ENCODE results near the gene SLC16A2.

Gene SLC16A2

GRCh38 chrX:74534569-74535038 is 113.3 kb downstream of the SLC16A2 start:
- no peak for TF ChIP-seq CTCF (IDR thresholded peaks at IDR 0.05)
- H3K4me3 ChIP-seq: no peak overlapping the region
- DNase-seq (ENCODE audit: low spot score): no peak
- peak overlapping the region in 1 of 2 donors; percentile 95 for H3K27ac ChIP-seq

GRCh38 chrX:74535086-74535407 is 113.8 kb downstream of the SLC16A2 start:
- Histone ChIP-seq H3K4me3 (no peak overlapping the region), H3K27ac (peak overlapping the region; percentile 67 to 95)
- no peak for TF ChIP-seq CTCF (IDR thresholded peaks at IDR 0.05)
- DNase-seq (ENCODE audit: low spot score): no peak

- peak; percentile 86 for DNase-seq (ENCODE audit: low spot score)
- Histone ChIP-seq H3K27ac (peak overlapping the region; percentile 67 to 95), H3K4me3 (peak overlapping the region; percentile 68)
- peak; percentile 18 for TF ChIP-seq CTCF (IDR thresholded peaks at IDR 0.05)
These were observed 114.3 kb downstream of the SLC16A2 start for GRCh38 chrX:74535408-74536151.

- peak; percentile 11 for TF ChIP-seq CTCF (IDR thresholded peaks at IDR 0.05)
- Histone ChIP-seq H3K4me3 (peak overlapping the region; percentile 68), H3K27ac (peak overlapping the region; percentile 67 to 95)
- peak; percentile 91 for DNase-seq (ENCODE audit: low spot score)
These were observed 115.0 kb downstream of the SLC16A2 start for GRCh38 chrX:74536152-74536831.

- Histone ChIP-seq H3K4me3 (peak overlapping the region; percentile 68), H3K27ac (peak overlapping the region; percentile 67 to 95)
- no peak for TF ChIP-seq CTCF (IDR thresholded peaks at IDR 0.05)
- DNase-seq (ENCODE audit: low spot score): no peak
These were observed 115.6 kb downstream of the SLC16A2 start for GRCh38 chrX:74536832-74537371.

GRCh38 chrX:74540635-74541249 is 119.4 kb downstream of the SLC16A2 start:
- TF ChIP-seq CTCF (IDR thresholded peaks at IDR 0.05): no peak
- Histone ChIP-seq H3K4me3 (no peak overlapping the region), H3K27ac (no peak overlapping the region)
- DNase-seq (ENCODE audit: low spot score): no peak

Measured in coronary artery (tissue), 2 donors.